Myocyte (in vitro differentiated cells): ENCODE results near the gene TTC32. TPM values are rescaled to one million over a fixed set of nuclear protein-coding genes. Genes with fewer than 3 reads are reported as not detected.
"Not testable (repeated sequence)": the region's sequence is repeated elsewhere in the genome, so short reads cannot be mapped to it uniquely, and the experiment has no call there.

ENCODE experiments used
- DNase-seq: peaks from one replicate; pipeline ENCODE4 v3.0.0-alpha.2; 2012; ENCODE audit warnings: low read depth
- total RNA-seq: library from RNA; depleted of rRNA; stranded (reverse); fragments of >200 nt; gene quantifications from 2 replicates; pipeline ENCODE4 v1.2.3, GENCODE V29; 2014

The TTC32 gene
- total RNA-seq, 1 donor from 2014 or later, result 12.0 TPM

DNA sequence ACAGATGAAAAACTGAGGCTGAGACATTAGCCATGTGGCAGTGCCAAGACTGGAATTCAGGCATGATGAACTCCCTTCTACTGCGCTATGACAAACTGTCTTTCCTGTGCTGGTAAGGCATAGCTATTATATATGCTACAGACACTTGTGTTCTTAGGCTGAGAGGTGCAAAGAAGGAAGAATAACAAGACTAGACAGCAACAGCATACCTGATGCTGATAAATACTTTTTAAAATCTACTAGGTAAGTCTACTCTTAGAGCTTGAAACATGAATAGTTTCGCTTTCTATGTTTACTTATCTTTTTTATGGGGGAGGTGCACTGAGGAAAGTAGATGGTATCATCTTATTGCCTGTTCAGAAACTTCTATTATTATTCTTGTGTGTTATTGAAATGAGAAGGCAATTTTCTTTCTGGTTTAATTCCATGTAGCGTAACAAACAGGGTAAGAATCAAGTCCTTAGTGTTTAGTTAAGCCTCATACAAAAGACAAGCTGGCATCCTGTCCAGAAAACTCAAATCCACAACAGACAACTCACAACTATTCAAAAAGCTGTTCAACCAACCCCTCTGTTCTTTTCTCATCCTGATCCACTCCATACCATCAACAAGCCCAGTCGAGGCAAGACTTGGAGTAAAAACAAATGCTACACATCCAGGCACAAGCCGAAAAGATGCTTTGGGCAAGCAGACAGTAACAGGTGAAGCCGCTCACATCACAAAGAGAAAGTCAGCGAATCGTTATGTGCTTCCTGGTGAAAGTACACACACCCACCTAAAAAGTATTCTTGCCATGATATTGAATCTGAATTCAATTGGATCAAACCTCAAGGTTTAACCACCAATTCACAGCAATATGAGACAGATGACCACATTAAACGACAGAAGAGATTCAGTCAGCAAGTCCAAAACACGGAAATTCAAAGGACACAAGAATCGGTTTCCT lies 1.5 kb downstream of the TTC32 start:
- DNase-seq, result peak; percentile 28

- DNase-seq, result no peak
Observed at GRCh38 chr2:19898592-19899329, 3.0 kb downstream of the TTC32 start.

DNA sequence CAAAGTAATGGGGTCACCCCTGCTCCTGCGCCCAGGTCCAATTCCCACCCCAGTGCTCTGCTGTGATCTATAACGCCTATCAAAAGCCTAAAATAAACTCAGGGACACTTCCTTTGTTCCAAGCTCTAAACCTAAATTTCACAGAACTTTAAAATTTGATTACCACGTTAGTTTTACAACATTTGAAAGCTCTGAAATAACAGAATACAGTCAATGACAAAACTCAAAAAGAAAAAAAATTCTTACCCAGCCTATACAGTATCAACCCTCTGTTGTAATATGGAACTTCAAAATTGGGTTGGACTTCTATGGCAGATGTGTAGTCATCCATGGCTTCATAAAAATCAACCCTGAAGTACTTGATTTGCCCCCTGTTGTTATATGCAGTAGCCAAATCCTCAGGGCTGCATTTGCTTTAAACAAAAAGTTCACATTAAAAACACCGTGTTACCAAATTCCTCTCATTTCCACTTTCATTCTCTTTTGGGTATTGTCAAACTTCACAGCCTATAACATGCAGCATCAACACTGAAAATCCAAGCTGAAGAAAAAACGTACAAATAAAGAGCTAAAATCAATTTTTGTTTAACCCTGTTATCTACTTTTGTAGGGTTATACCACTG lies 4.0 kb downstream of the TTC32 start:
- no peak for DNase-seq

- no peak for DNase-seq
Observed at GRCh38 chr2:19895535-19895934, 6.2 kb downstream of the TTC32 start.

GRCh38 chr2:19894134-19894792 lies 7.5 kb downstream of the TTC32 start:
- no peak for DNase-seq

DNA sequence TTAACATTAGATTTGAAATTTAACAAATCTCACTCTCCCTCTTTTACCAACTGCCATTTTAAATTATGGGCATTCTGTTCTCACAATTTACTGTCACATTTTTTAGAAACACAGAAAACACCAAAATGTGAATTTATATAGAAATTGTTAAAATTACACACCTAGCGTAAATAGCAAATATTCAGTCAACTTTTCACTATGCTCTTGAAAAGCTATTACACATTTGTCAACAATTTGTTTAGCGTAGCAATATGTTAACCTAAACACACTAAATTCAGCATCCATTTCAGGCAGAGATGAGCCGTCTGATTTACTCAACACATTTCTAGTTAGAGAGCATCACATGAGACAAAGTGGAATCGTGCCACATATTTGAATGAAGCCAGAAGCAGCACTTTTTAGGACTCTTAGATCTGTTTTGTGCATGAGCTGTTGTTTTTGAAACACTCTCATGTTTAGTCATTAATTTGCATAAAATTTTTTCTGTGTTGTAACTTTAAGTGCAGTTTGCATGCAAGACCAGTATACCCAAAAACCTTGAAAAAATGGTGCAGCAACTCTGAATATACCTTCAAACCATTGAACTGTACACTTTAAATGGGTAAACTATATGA lies 8.2 kb downstream of the TTC32 start:
- DNase-seq, result no peak

DNA sequence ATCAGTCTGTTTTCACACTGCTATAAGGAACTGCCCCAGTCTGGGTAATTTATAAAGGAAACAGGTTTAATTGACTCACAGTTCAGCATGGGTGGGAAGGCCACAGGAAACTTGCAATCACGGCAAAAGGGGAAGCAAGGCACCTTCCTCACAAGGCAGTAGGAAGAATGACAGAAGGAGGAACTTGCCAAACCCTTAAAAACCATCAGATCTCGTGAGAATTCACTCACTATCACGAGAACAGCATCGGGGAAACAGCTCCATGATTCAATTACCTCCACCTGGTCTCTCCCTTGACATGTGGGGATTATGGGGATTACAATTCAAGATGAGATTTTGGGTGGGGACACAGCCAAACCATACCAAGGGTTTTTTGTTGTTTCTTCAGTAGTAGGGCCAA lies 9.8 kb downstream of the TTC32 start:
- DNase-seq, result not testable (repeated sequence)

GRCh38 chr2:19890104-19890503 lies 11.7 kb downstream of the TTC32 start:
- no peak for DNase-seq

- no peak for DNase-seq
Observed at GRCh38 chr2:19888831-19889230, 13.0 kb downstream of the TTC32 start.

- DNase-seq, result no peak
Observed at GRCh38 chr2:19887510-19887909, 14.3 kb downstream of the TTC32 start.

DNA sequence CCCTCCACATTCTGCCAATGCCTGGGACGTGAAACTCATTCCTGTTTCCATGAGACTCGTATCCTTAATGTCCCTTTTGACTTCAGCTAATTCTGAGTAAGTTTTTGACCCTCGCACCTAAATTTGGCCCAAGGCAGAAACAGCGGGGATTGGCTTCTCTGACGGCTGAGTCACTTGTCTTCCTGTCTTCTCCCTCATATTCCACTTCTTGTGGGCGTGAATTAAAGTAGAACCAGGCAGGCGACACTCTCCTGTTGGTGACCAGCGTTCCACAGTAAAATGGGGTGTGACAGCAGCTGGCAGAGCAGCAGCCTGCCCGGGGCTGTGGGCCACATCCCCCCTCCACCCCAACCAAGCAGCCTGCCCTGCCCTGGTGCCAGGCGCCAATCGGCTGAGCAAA lies 15.5 kb downstream of the TTC32 start:
- no peak for DNase-seq

- no peak for DNase-seq
Observed at GRCh38 chr2:19885791-19886190, 16.0 kb downstream of the TTC32 start.

DNA sequence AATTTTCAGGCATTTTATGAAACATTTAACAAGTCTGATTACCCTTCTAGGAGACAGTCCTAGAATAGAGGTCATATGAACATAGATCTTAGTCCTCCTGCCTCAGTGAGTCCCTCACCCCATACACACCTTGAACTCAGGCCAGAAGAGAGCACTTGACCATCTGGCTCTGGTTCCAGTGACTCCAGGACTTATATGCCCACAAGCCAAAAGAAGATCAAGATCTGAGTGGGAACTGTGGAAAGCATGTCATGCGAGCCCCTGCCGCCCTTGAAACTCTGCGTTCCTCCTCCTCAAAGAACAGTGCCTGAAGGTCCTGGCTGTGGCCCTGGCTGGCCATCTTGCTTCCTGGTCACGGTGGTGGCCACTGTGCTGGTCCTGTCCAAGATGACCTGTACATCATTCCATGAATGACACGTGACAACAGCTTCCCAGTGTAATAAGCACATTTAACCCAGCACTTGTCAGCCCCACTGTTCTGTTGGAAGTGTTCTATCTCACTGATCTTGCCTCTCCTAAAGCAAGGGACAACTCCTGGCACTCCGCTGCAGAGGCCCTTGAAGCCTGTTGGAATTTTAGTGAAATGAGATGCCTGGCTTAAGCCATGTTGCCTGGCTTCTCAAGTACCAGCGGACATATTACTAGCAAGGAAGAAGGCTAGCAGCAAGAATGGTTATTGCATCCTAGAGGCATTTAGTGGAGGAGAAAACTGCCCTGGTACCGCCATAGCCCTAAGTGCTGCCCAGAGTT lies 17.6 kb downstream of the TTC32 start:
- DNase-seq, result no peak

- no peak for DNase-seq
Observed at GRCh38 chr2:19883486-19883885, 18.3 kb downstream of the TTC32 start.

DNA sequence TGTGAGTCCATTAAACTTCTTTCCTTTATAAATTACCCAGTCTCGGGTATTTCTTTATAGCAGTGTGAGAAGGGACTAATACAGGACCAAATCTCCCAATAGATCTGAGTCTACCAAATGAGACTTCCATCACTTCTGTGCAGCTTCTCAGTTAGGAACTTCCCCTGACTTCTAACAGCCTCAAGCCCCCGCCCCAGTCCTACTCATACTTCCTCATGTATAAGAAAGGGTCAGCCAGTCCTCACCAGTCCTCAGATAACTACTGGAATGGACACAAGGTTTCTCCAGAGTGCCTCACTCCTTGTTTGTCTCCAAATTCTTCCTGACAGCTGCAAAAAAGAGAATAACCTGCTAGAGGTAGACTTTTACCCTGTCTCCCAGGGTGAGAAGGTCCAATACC lies 19.5 kb downstream of the TTC32 start:
- DNase-seq, result no peak

DNA sequence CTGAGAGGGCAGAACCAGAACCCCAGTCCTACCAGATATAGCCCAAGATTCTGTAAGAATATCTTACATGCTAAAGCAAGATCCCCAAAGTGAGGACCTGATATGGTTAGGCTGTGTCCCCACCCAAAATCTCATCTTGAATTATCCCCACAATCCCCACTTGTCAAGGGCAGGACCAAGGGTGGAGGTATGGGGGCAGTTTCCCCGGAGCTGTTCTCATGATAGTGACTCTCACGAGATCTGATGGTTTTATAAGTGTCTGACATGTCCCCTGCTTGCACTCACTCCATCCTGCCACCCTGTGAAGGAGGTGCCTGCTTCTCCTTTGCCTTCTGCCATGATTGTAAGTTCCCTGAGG lies 19.9 kb downstream of the TTC32 start:
- DNase-seq, result no peak

DNA sequence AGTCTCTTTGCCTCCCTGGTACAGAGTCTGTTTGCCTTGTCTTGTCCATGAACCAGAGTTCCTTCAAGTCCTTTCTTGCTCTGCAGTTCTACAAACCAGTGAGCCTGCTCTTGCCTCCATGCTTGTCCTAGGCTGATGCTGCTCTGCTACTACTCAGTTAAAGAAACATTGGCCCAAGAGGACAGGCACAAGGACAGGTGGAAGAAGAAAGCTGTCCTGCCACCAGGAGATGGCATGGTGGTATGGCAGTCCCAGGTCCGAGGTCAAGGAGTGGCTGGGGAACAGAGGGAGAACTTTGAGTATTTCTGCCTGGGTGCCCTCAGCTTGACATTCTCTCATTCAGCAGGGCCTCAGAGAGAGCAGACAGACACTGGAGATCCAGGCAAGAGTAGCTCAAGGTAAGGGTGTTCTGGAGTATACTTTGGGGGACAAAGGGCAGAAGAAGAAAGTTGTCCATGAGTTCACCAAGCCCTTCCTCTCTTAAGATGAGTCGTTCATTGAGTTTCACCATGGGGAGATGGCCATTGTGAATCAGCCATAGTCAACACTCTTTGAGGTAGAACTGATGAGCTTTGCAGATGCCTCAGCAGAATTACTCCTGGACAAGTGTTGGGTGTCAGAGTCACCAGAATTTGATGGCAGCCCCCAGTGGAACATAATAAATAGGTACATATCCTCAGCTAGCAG lies 20.4 kb downstream of the TTC32 start:
- no peak for DNase-seq

- not testable (repeated sequence) for DNase-seq
Observed at GRCh38 chr2:19880191-19880590, 21.6 kb downstream of the TTC32 start.

GRCh38 chr2:19879120-19879519 lies 22.7 kb downstream of the TTC32 start:
- no peak for DNase-seq
